Endothelial cell of umbilical vein (primary cell): Measurements from ENCODE around the gene DNAJC8. TPM values are rescaled to one million over a fixed set of nuclear protein-coding genes. Genes with fewer than 3 reads are reported as not detected.
A peak's percentile ranks its signal among the peaks of the same experiment; 100 is the strongest.

Experiments
- BruUV-seq: library from RNA; stranded (reverse); fragments of 400-500 nt; replicated peaks from 2 replicates; lab custom pipeline; 2021; lab: Mats Ljungman, UMichigan
- CTCF ChIA-PET: fragments of 300-600, 350-600 bp; sonication (Branson Sonifier 250); formaldehyde crosslinking; loops from one replicate; lab custom pipeline; 2021; ENCODE audit warnings: antibody characterized with exemption, inconsistent platforms; lab: Charles Lee
- POLR2A ChIA-PET: fragments of 300-600, 350-600 bp; sonication (Branson Sonifier 250); formaldehyde crosslinking; loops from one replicate; lab custom pipeline; 2021; ENCODE audit warnings: antibody characterized with exemption, inconsistent platforms; lab: Charles Lee
- DNase-seq: peaks from one replicate; pipeline ENCODE4 v3.0.0-alpha.2; 2011; ENCODE audit warnings: low read depth, low spot score
- FAIRE-seq: peaks from 2 replicates; lab custom pipeline; 2011; peaks lifted over from hg19 to GRCh38; lab: Jason Lieb, UNC
- H2AFZ ChIP-seq: 2 replicates; pipeline ENCODE4 v1.6.0; 2012; ENCODE audit warnings: low read depth, low read length, control low read depth, inconsistent platforms
- H3K27ac ChIP-seq: 2 replicates; pipeline ENCODE4 v1.5.1; 2011; ENCODE audit warnings: low read depth, mild to moderate bottlenecking, control low read depth, low read length, moderate library complexity; ENCODE audit not compliant: insufficient read depth
- H3K27me3 ChIP-seq, 2 experiments: 2 replicates each; pipeline versions ENCODE4 v1.6.0 to v1.6.1; 2011; ENCODE audit warnings: low read length in 2 of 2, mixed read lengths in 1 of 2; ENCODE audit not compliant: control insufficient read depth in 2 of 2, insufficient read depth in 2 of 2
- H3K36me3 ChIP-seq, 2 experiments: 2 replicates in 1 of 2; 3 replicates in 1 of 2; pipeline ENCODE4 v1.5.1; 2011; ENCODE audit warnings: low read length in 2 of 2, mild to moderate bottlenecking in 1 of 2, moderate library complexity in 1 of 2; ENCODE audit not compliant: control insufficient read depth in 2 of 2, insufficient read depth in 2 of 2; ENCODE audit errors: extremely low read depth in 1 of 2
- H3K4me1 ChIP-seq: 3 replicates; pipeline ENCODE4 v1.5.1; 2011; ENCODE audit warnings: mild to moderate bottlenecking, low read length; ENCODE audit not compliant: control insufficient read depth, insufficient read depth; ENCODE audit errors: extremely low read depth
- H3K4me2 ChIP-seq: 2 replicates; pipeline ENCODE4 v1.6.1; 2011; ENCODE audit warnings: low read length, control low read depth, mixed read lengths; ENCODE audit not compliant: insufficient read depth
- H3K4me3 ChIP-seq, 3 experiments: fragments of 200-600 bp in 1 of 3; sonication (generic), shearing (Covaris generic) in 1 of 3; replicated peaks in 1 of 3; 2 replicates each; pipeline ENCODE4 v1.5.1; 2011 to 2016; ENCODE audit warnings: control low read depth in 3 of 3, low read length in 3 of 3, mild to moderate bottlenecking in 2 of 3, inconsistent platforms in 1 of 3, low read depth in 1 of 3, moderate library complexity in 1 of 3; ENCODE audit not compliant: insufficient read depth in 1 of 3
- H3K79me2 ChIP-seq: 2 replicates; pipeline ENCODE4 v1.6.0; 2012; ENCODE audit warnings: low read length, inconsistent platforms; ENCODE audit not compliant: control insufficient read depth, insufficient read depth
- H3K9ac ChIP-seq: replicated peaks from 2 replicates; pipeline ENCODE3; 2011; ENCODE audit warnings: low read length, control low read depth; ENCODE audit not compliant: insufficient read depth; ENCODE audit errors: extremely low read depth
- H3K9me1 ChIP-seq: replicated peaks from 3 replicates; pipeline ENCODE4 v1.6.0; 2011; ENCODE audit warnings: mild to moderate bottlenecking, low read length; ENCODE audit not compliant: control insufficient read depth, insufficient read depth; ENCODE audit errors: extremely low read depth
- H3K9me3 ChIP-seq: replicated peaks from 2 replicates; pipeline ENCODE4 v1.5.1; 2012; ENCODE audit warnings: low read length, inconsistent platforms; ENCODE audit not compliant: control insufficient read depth, insufficient read depth
- H4K20me1 ChIP-seq: replicated peaks from 2 replicates; pipeline ENCODE3; 2011; ENCODE audit warnings: mild to moderate bottlenecking, low read length; ENCODE audit not compliant: control insufficient read depth, insufficient read depth; ENCODE audit errors: extremely low read depth
- EZH2 ChIP-seq: IDR thresholded peaks from 2 replicates; pipeline ENCODE4 v1.6.1; 2012; ENCODE audit warnings: borderline replicate concordance, low read depth, mild to moderate bottlenecking, moderate library complexity, low read length, inconsistent platforms; ENCODE audit not compliant: severe bottlenecking
- FOS ChIP-seq: IDR thresholded peaks from 2 replicates; pipeline ENCODE4 v1.6.1; 2011; ENCODE audit warnings: mild to moderate bottlenecking, low read length, moderate library complexity, borderline replicate concordance; ENCODE audit not compliant: insufficient read depth
- GATA2 ChIP-seq: IDR thresholded peaks from 2 replicates; pipeline ENCODE4 v1.7.0; 2011; ENCODE audit warnings: low read depth, mild to moderate bottlenecking, moderate library complexity, mixed read lengths, low read length; ENCODE audit not compliant: insufficient read length, insufficient read depth
- MAX ChIP-seq: IDR thresholded peaks from 2 replicates; pipeline ENCODE4 v1.6.1; 2011; ENCODE audit not compliant: insufficient read depth, insufficient read length
- MYC ChIP-seq: IDR thresholded peaks from one replicate; pipeline ENCODE4 v1.6.1; 2011; ENCODE audit warnings: mild to moderate bottlenecking, low read depth, low read length
- POLR2A ChIP-seq: IDR thresholded peaks from 2 replicates; pipeline ENCODE4 v1.6.1; 2012; ENCODE audit warnings: low read depth, mild to moderate bottlenecking, control low read depth, low read length
- POLR2AphosphoS5 ChIP-seq: IDR thresholded peaks from 2 replicates; pipeline ENCODE4 v1.6.1; 2012; ENCODE audit warnings: low read depth, mild to moderate bottlenecking, control low read depth, low read length, moderate library complexity; ENCODE audit not compliant: insufficient read depth
- dilution Hi-C: fragments of 300-500 bp; cut with MboI; formaldehyde crosslinking; loops from one replicate; pipeline ENCODE4 v1.15.0; 2019; ENCODE audit warnings: low sequenced_read_pairs; ENCODE audit not compliant: extremely low pct_ligation_motif_present
- intact Hi-C: fragments of 100-400 bp; cut with micrococcal nuclease; formaldehyde crosslinking; loops from one replicate; pipeline ENCODE4 v1.10.0; 2022
- polyA plus RNA-seq, 4 experiments: library from polyadenylated mRNA; depleted of rRNA in 3 of 4; stranded (reverse) in 3 of 4; unstranded in 1 of 4; fragments of >200 nt; gene quantifications; 2 replicates each; pipeline versions ENCODE4 v1.2.1 to v1.2.3, GENCODE V29; 2011 to 2012; ENCODE audit warnings: missing spikeins in 1 of 4
- total RNA-seq: library from RNA; stranded (reverse); gene quantifications from 2 replicates; pipeline ENCODE4 v1.2.3, GENCODE V29; 2021
- TF ChIP-seq, protein P1 (sequence below), 2 donors: IDR thresholded peaks; 1 replicate in 1 of 2; 2 replicates in 1 of 2; pipeline ENCODE4 v1.5.1; 2011; ENCODE audit warnings: low read length in 2 of 2, mild to moderate bottlenecking in 2 of 2, moderate library complexity in 2 of 2, control low read depth in 1 of 2, inconsistent platforms in 1 of 2, low read depth in 1 of 2; ENCODE audit not compliant: insufficient read depth in 1 of 2; ENCODE audit errors: extremely low read depth in 1 of 2

Gene DNAJC8
- total and polyA plus RNA-seq, 2 donors (not counting 3 experiments of a cell fraction or from before 2014, with no cell fraction given): 71.0 to 106 TPM

DNA sequence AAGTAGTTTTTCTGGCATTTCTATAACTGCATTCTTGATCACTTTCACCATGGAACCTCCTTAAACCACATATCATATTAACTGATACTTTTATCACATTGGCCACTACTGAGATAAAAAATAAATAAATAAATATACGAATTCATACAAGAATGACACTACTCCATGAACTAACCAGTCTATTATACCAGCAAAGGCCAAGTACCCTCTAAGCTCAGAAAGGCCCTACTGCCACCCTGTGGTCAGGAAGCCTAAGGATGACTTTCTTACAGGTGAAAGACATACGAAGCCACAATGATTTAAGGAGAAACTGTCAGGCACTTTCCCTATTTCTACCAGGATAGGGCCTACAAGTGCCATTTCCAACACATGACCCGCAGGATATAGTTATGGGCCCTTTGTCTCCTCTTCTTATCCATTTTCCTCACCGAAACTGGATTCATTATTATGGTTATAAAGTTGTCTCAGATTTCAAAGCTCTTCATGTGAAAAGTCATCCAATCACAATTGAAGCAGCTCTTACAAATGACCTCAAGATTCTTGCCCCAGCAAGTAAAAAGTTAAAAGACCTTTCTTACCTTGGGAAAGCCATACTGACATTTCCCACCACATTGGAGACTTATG, 23.9 kb downstream of the DNAJC8 start:
- Histone ChIP-seq H2AFZ (no peak overlapping the region), H3K27me3 (no peaks in the 10 kb centered on the region), H3K36me3 (peaks cover 9 to 10% of the 10 kb centered on the region in 2 experiments), H4K20me1 (no peaks in the 10 kb centered on the region), H3K4me1 (no peaks in the 10 kb centered on the region), H3K4me3 (no peak overlapping the region), H3K27ac (no peak overlapping the region), H3K79me2 (peaks cover 3% of the 10 kb centered on the region), H3K9me3 (no peaks in the 10 kb centered on the region), H3K4me2 (no peak overlapping the region), H3K9ac (no peak overlapping the region), H3K9me1 (no peaks in the 10 kb centered on the region)
- TF ChIP-seq GATA2: no peak
- no peak for TF ChIP-seq EZH2
- no peak for TF ChIP-seq FOS
- no peak for TF ChIP-seq POLR2A
- TF ChIP-seq MYC: no peak
- no peak for TF ChIP-seq POLR2AphosphoS5
- TF ChIP-seq, protein P1, sequence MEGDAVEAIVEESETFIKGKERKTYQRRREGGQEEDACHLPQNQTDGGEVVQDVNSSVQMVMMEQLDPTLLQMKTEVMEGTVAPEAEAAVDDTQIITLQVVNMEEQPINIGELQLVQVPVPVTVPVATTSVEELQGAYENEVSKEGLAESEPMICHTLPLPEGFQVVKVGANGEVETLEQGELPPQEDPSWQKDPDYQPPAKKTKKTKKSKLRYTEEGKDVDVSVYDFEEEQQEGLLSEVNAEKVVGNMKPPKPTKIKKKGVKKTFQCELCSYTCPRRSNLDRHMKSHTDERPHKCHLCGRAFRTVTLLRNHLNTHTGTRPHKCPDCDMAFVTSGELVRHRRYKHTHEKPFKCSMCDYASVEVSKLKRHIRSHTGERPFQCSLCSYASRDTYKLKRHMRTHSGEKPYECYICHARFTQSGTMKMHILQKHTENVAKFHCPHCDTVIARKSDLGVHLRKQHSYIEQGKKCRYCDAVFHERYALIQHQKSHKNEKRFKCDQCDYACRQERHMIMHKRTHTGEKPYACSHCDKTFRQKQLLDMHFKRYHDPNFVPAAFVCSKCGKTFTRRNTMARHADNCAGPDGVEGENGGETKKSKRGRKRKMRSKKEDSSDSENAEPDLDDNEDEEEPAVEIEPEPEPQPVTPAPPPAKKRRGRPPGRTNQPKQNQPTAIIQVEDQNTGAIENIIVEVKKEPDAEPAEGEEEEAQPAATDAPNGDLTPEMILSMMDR (IDR thresholded peaks at IDR 0.05; ENCODE audit: extremely low read depth in 1 of 2, insufficient read depth in 1 of 2, low read depth in 1 of 2, low read length in 2 of 2): peak; percentile 55 to 64
- TF ChIP-seq MAX: no peak
- FAIRE-seq: peak; percentile 48
- no TSS peak for BruUV-seq
- CTCF ChIA-PET: interaction anchor here (0.6 to 7.9 kb wide), 54 partner anchors 9 to 394 kb away, joined by 3 to 397 read pairs (median 4); partner anchors contain the start of gene EYA3
- intact Hi-C loops (loop anchor here (1.0 to 10.0 kb wide), 4 partner anchors 118 to 351 kb away; no protein-coding TSS in a partner anchor), dilution Hi-C loops (no loop called here)
- POLR2A ChIA-PET: interaction anchor here (1.6 kb wide), 1 partner anchor 118 kb away, joined by 4 read pairs; no protein-coding TSS in a partner anchor
- peak; percentile 78 for DNase-seq
